GM12878 (cell line): ENCODE measurements around the gene RPL22. TPM values are rescaled to one million over a fixed set of nuclear protein-coding genes. Genes with fewer than 3 reads are reported as not detected.

Source experiments
- ATAC-seq: fragments of 200-7000 bp; cut with Tn5 transposase; 3 replicates; pipeline ENCODE4 v1.9.1; 2020; ENCODE audit warnings: mild to moderate bottlenecking, moderate library complexity
- BruUV-seq: library from RNA; stranded (reverse); fragments of 400-500 nt; replicated peaks from 2 replicates; lab custom pipeline; 2021; lab: Mats Ljungman, UMichigan
- CTCF ChIA-PET: fragments of 300-600 bp; sonication (Branson Sonifier 250); formaldehyde crosslinking; extraction: SDS; loops from one replicate; lab custom pipeline; 2021; ENCODE audit warnings: inconsistent platforms; lab: Yijun Ruan, JAX
- POLR2A ChIA-PET: fragments of 350-600 bp; formaldehyde crosslinking; extraction: SDS; loops from one replicate; lab custom pipeline; 2021; ENCODE audit warnings: inconsistent platforms; lab: Charles Lee
- RAD21 ChIA-PET: fragments of 300-600 bp; sonication (Branson Sonifier 250); formaldehyde crosslinking; loops from one replicate; lab custom pipeline; 2023; ENCODE audit warnings: antibody characterized with exemption; ENCODE audit not compliant: unreplicated experiment; lab: Charles Lee
- SMC1A ChIA-PET: fragments of 300-600 bp; sonication (Branson Sonifier 250); formaldehyde crosslinking; loops from one replicate; lab custom pipeline; 2023; ENCODE audit not compliant: unreplicated experiment, uncharacterized antibody; lab: Charles Lee
- DNase-seq: peaks from one replicate; pipeline ENCODE4 v3.0.0-alpha.2; 2011; ENCODE audit warnings: low read depth, low spot score
- FAIRE-seq: peaks from 3 replicates; lab custom pipeline; 2011; peaks lifted over from hg19 to GRCh38; lab: Jason Lieb, UNC
- H2AFZ ChIP-seq: 2 replicates; pipeline ENCODE4 v1.6.0; 2011; ENCODE audit warnings: low read depth, low read length, control low read depth; ENCODE audit not compliant: control insufficient read depth
- H3K27ac ChIP-seq: 2 replicates; pipeline ENCODE4 v1.5.1; 2011; ENCODE audit warnings: control low read depth; ENCODE audit not compliant: control insufficient read depth, insufficient read depth
- H3K27me3 ChIP-seq, 2 experiments: replicated peaks in 1 of 2; 2 replicates each; pipeline versions ENCODE4 v1.6.0 to v1.6.1; 2011; ENCODE audit warnings: low read length in 1 of 2; ENCODE audit not compliant: control insufficient read depth in 2 of 2, insufficient read depth in 2 of 2
- H3K36me3 ChIP-seq, 2 experiments: 2 replicates each; pipeline ENCODE4 v1.5.1; 2011; ENCODE audit warnings: low read length in 1 of 2; ENCODE audit not compliant: control insufficient read depth in 2 of 2, insufficient read depth in 2 of 2
- H3K4me1 ChIP-seq: 2 replicates; pipeline ENCODE4 v1.6.1; 2011; ENCODE audit warnings: mild to moderate bottlenecking, low read length, moderate library complexity, mixed read lengths; ENCODE audit not compliant: control insufficient read depth, insufficient read depth
- H3K4me2 ChIP-seq: 2 replicates; pipeline ENCODE4 v1.6.0; 2011; ENCODE audit warnings: control low read depth; ENCODE audit not compliant: control insufficient read depth, insufficient read depth
- H3K4me3 ChIP-seq: fragments of 200-600 bp; sonication (generic); 2 replicates; pipeline ENCODE4 v1.5.1; 2016
- H3K79me2 ChIP-seq: 2 replicates; pipeline ENCODE4 v1.6.0; 2011; ENCODE audit warnings: low read length; ENCODE audit not compliant: control insufficient read depth, insufficient read depth
- H3K9ac ChIP-seq: 2 replicates; pipeline ENCODE4 v1.8.0; 2011; ENCODE audit warnings: low read length, control low read depth, mixed read lengths; ENCODE audit not compliant: control insufficient read depth, insufficient read depth
- H3K9me3 ChIP-seq: replicated peaks from 3 replicates; pipeline ENCODE4 v1.5.1; 2011; ENCODE audit warnings: mild to moderate bottlenecking, low read length; ENCODE audit not compliant: control insufficient read depth, insufficient read depth
- H4K20me1 ChIP-seq: 2 replicates; pipeline ENCODE4 v1.6.0; 2011; ENCODE audit not compliant: control insufficient read depth, insufficient read depth
- CHD1 ChIP-seq: IDR thresholded peaks from 2 replicates; pipeline ENCODE4 v1.6.1; 2012; ENCODE audit warnings: low read depth, low read length, improper control_type of control experiment
- ELK1 ChIP-seq: IDR thresholded peaks from 2 replicates; pipeline ENCODE4 v1.6.1; 2012; ENCODE audit warnings: low read depth, low read length, improper control_type of control experiment
- NR2C1 ChIP-seq: fragments of 450-650 bp; IDR thresholded peaks from 2 replicates; pipeline ENCODE4 v1.6.1; 2017; ENCODE audit warnings: antibody characterized with exemption, mild to moderate bottlenecking, moderate library complexity
- POLR2A ChIP-seq: IDR thresholded peaks from 2 replicates; pipeline ENCODE4 v1.6.1; 2011; ENCODE audit warnings: low read depth, mild to moderate bottlenecking, low read length
- POU2F2 ChIP-seq: IDR thresholded peaks from 3 replicates; pipeline ENCODE4 v1.6.1; 2011; ENCODE audit warnings: low read depth, mild to moderate bottlenecking, low read length, borderline replicate concordance
- SKIL ChIP-seq: fragments of 450-650 bp; IDR thresholded peaks from 2 replicates; pipeline ENCODE4 v1.6.1; 2017; ENCODE audit warnings: mild to moderate bottlenecking, low read depth, inconsistent platforms; ENCODE audit not compliant: poor library complexity, severe bottlenecking
- SRF ChIP-seq, 2 experiments: IDR thresholded peaks; 2 replicates each; pipeline ENCODE4 v1.6.1; 2011; ENCODE audit warnings: low read depth in 2 of 2, low read length in 2 of 2, mild to moderate bottlenecking in 1 of 2, moderate library complexity in 1 of 2
- STAT1 ChIP-seq: fragments of 450-650 bp; conservative IDR thresholded peaks from 2 replicates; pipeline ENCODE4 v1.6.1; 2014; ENCODE audit warnings: antibody characterized with exemption, mild to moderate bottlenecking
- USF1 ChIP-seq: IDR thresholded peaks from 2 replicates; pipeline ENCODE4 v1.6.1; 2011; ENCODE audit warnings: borderline replicate concordance, low read depth, mild to moderate bottlenecking, moderate library complexity, mixed read lengths, low read length; ENCODE audit not compliant: insufficient read depth; ENCODE audit errors: extremely low read length
- WGBS: methylation state at CpG from one replicate; pipeline ENCODE4 v1.1.6; 2016; ENCODE audit warnings: low lambda C conversion rate; ENCODE audit not compliant: insufficient replicate concordance, insufficient coverage; ENCODE audit errors: missing lambda C conversion rate; 5-methylcytosine and 5-hydroxymethylcytosine counted together
- in situ Hi-C: fragments of 300-500 bp; cut with MboI; formaldehyde crosslinking; loops from 9 replicates; pipeline ENCODE4 v1.14.3; 2018; ENCODE audit warnings: mixed read lengths
- intact Hi-C: fragments of 100-400 bp; cut with micrococcal nuclease; formaldehyde crosslinking; loops from one replicate; pipeline ENCODE4 v1.14.2; 2022; ENCODE audit not compliant: unreplicated experiment
- polyA plus RNA-seq, 11 experiments: library from polyadenylated mRNA; depleted of rRNA in 4 of 11; unstranded in 6 of 11; stranded (reverse) in 5 of 11; fragments of >200 nt; fragmentation: Nextera tagmentation in 4 of 11; fragmentation: Illumina TruSeq in 1 of 11; extraction: Ambion mirVana in 4 of 11; extraction: Trizol in 1 of 11; gene quantifications; 1 replicate in 1 of 11; 2 replicates in 10 of 11; pipeline versions ENCODE4 v1.2.1 to v1.2.3, GENCODE V29; 2011 to 2016; ENCODE audit warnings: inconsistent platforms in 2 of 11, missing spikeins in 2 of 11, low read depth in 1 of 11
- total RNA-seq, 4 experiments: library from RNA; depleted of rRNA in 3 of 4; stranded (reverse); fragments of >200 nt in 3 of 4; fragmentation: Illumina TruSeq in 1 of 4; extraction: Trizol in 1 of 4; gene quantifications; 2 replicates each; pipeline versions ENCODE4 v1.2.1 to v1.2.3, GENCODE V29; 2013 to 2021

Gene RPL22
- total and polyA plus RNA-seq, 10 of the 15 experiments (the other 5 are each of a cell fraction or from before 2014, with no cell fraction given): 191 to 560 (median 430) TPM

GRCh38 chr1:6221210-6221784 is 21.9 kb upstream of the RPL22 start:
- H3K4me1 ChIP-seq: no peaks in the 10 kb centered on the region
- intact Hi-C loops: no loop called here
- no TSS peak for BruUV-seq
- POLR2A ChIA-PET: no interaction called here
- TF ChIP-seq NR2C1: no peak
- TF ChIP-seq POLR2A: peak; percentile 39; the same call in 1 of the 2 replicates
- TF ChIP-seq, all 136 proteins: peak for 1
- no peaks in the 10 kb centered on the region for H3K79me2 ChIP-seq
- no peak for DNase-seq
- FAIRE-seq: no peak
- no peaks in the 10 kb centered on the region for H4K20me1 ChIP-seq
- peaks cover 22 to 23% of the 10 kb centered on the region in 2 experiments for H3K36me3 ChIP-seq
- H2AFZ ChIP-seq: no peak overlapping the region
- ChIA-PET RAD21 (no interaction called here), CTCF (interaction anchor here (0.7 to 1.2 kb wide), 2 partner anchors 13 to 21 kb away, joined by 3 read pairs; no protein-coding TSS in a partner anchor), SMC1A (no interaction called here)
- no peaks in the 10 kb centered on the region for H3K27me3 ChIP-seq
- in situ Hi-C loops: no loop called here
- H3K9ac ChIP-seq: no peak overlapping the region
- H3K9me3 ChIP-seq: no peaks in the 10 kb centered on the region
- no peak overlapping the region for H3K4me3 ChIP-seq
- 98% methylated on average over 12 of the region's 12 CpGs for WGBS
- ATAC-seq: no peak
- H3K4me2 ChIP-seq: no peak overlapping the region
- no peak overlapping the region for H3K27ac ChIP-seq

GRCh38 chr1:6220236-6220635 is 20.8 kb upstream of the RPL22 start:
- Histone ChIP-seq H3K9me3 (no peaks in the 10 kb centered on the region), H2AFZ (no peak overlapping the region), H3K4me3 (no peak overlapping the region), H4K20me1 (no peaks in the 10 kb centered on the region), H3K36me3 (peaks cover 18 to 21% of the 10 kb centered on the region in 2 experiments), H3K27ac (no peak overlapping the region), H3K4me1 (no peaks in the 10 kb centered on the region), H3K4me2 (no peak overlapping the region), H3K27me3 (no peaks in the 10 kb centered on the region), H3K79me2 (no peaks in the 10 kb centered on the region), H3K9ac (no peak overlapping the region)
- ChIA-PET POLR2A (no interaction called here), RAD21 (no interaction called here), CTCF (interaction anchor here (0.6 to 1.2 kb wide), 3 partner anchors 11 to 20 kb away, joined by 3 to 4 read pairs (median 3); no protein-coding TSS in a partner anchor), SMC1A (interaction anchor here (0.6 kb wide), 1 partner anchor 10 kb away, joined by 3 read pairs; no protein-coding TSS in a partner anchor)
- TF ChIP-seq SRF (IDR thresholded peaks at IDR 0.05; ENCODE audit: low read depth in 2 of 2, low read length in 2 of 2): no peak
- TF ChIP-seq STAT1: no peak
- no peak for TF ChIP-seq POU2F2
- TF ChIP-seq CHD1: no peak
- TF ChIP-seq SKIL: no peak
- no peak for TF ChIP-seq USF1
- TF ChIP-seq ELK1: no peak
- intact Hi-C loops (no loop called here), in situ Hi-C loops (no loop called here)
- 84% methylated on average over 8 of the region's 8 CpGs for WGBS
- ATAC-seq (no peak), FAIRE-seq (no peak), DNase-seq (no peak)
- BruUV-seq: no TSS peak
